ENCODE data around the gene MACO1. TPM values are rescaled to one million over a fixed set of nuclear protein-coding genes. Genes with fewer than 3 reads are reported as not detected.
A peak's percentile ranks its signal among the peaks of the same experiment; 100 is the strongest.

Gene MACO1
- total and polyA plus RNA-seq, 9 of the 15 experiments (the other 6 are each of a cell fraction or from before 2014, with no cell fraction given), result 4.6 to 28.4 (median 21.7) TPM

GRCh38 chr1:25485536-25486411 lies 55.1 kb downstream of the MACO1 start:
- Histone ChIP-seq H3K4me3 (no peak overlapping the region), H3K27me3 (ENCODE audit: control insufficient read depth in 2 of 2, insufficient read depth in 2 of 2, low read length in 2 of 2) (no peaks in the 10 kb centered on the region), H3K9ac (ENCODE audit: insufficient read depth in 1 of 2, low read depth in 2 of 2, low read length in 2 of 2) (no peak overlapping the region), H3K27ac (ENCODE audit: extremely low read depth, low read depth, low read length) (no peak overlapping the region), H2AFZ (ENCODE audit: low read depth, low read length) (no peak overlapping the region), H3K9me1 (ENCODE audit: control insufficient read depth, insufficient read depth, low read length) (no peaks in the 10 kb centered on the region), H3K9me3 (replicated peaks; ENCODE audit: control insufficient read depth, insufficient read depth, low read depth, low read length) (no peaks in the 10 kb centered on the region), H3K79me2 (ENCODE audit: control insufficient read depth, insufficient read depth, low read length) (peaks cover 32% of the 10 kb centered on the region), H3K36me3 (ENCODE audit: control insufficient read depth, insufficient read depth, low read length) (peaks cover 75% of the 10 kb centered on the region), H3K4me2 (ENCODE audit: insufficient read depth, low read length) (no peak overlapping the region), H4K20me1 (replicated peaks; ENCODE audit: control insufficient read depth, insufficient read depth, low read length) (no peaks in the 10 kb centered on the region), H3K4me1 (replicated peaks in 1 of 2; ENCODE audit: control insufficient read depth in 2 of 2, insufficient read depth in 2 of 2, low read length in 2 of 2) (peaks cover 7 to 28% of the 10 kb centered on the region in 2 experiments; a peak in 3 of 5 replicates)
- CTCF ChIA-PET (ENCODE audit: low intra/inter-chr PET ratio), result no interaction called here
- intact Hi-C loops (cut with micrococcal nuclease), result no loop called here
- FAIRE-seq (no peak), DNase-seq (ENCODE audit: extremely low read depth in 1 of 4, low spot score in 3 of 4) (no peak), ATAC-seq (no peak)
- WGBS (ENCODE audit: insufficient coverage, low coverage, missing lambda C conversion rate), result 48% methylated on average over 6 of the region's 6 CpGs
- no TSS peak for BruUV-seq (replicated peaks)
- in situ Hi-C loops (cut with MboI), result no loop called here
- POLR2A ChIA-PET, result interaction anchor here (0.7 to 2.8 kb wide), 9 partner anchors 9 to 316 kb away, joined by 3 to 10 read pairs (median 4); partner anchors contain the start of gene MACO1
- no peak for TF ChIP-seq IRF2 (CRISPR knock-in tag; IDR thresholded peaks at IDR 0.05)
- peak; percentile 65 for TF ChIP-seq CEBPB (tag; IDR thresholded peaks at IDR 0.05)
- no peak for TF ChIP-seq TARDBP (IDR thresholded peaks at IDR 0.05)
- peak; percentile 11; the same call in 1 of the 2 replicates for TF ChIP-seq SMARCA4 (IDR thresholded peaks at IDR 0.05)
- no peak for TF ChIP-seq RAD51 (IDR thresholded peaks at IDR 0.05; ENCODE audit: borderline replicate concordance, low read depth)
- 0 out of 2 replicates have a peak, but pooled peaks have one; percentile 39 for TF ChIP-seq ELF1 (tag; IDR thresholded peaks at IDR 0.05)
- TF ChIP-seq NRF1 (conservative IDR thresholded peaks at IDR 0.05 in 1 of 2, IDR thresholded peaks at IDR 0.05 in 1 of 2), result 0 out of 4 replicates have a peak, but pooled peaks of 1 of the 2 experiments have one; percentile 11
- peak; percentile 21; the same call in 1 of the 2 replicates for TF ChIP-seq ELF2 (CRISPR knock-in tag; IDR thresholded peaks at IDR 0.05)
- TF ChIP-seq MXI1 (IDR thresholded peaks at IDR 0.05; ENCODE audit: low read depth, low read length), result no peak
- no peak for TF ChIP-seq TAF1 (IDR thresholded peaks at IDR 0.05; ENCODE audit: control insufficient read depth, extremely low read depth, insufficient read depth, low read length, severe bottlenecking)
- peak; percentile 52; the same call in 1 of the 2 replicates for TF ChIP-seq ADNP (tag; IDR thresholded peaks at IDR 0.05)
- TF ChIP-seq ETS2 (tag; IDR thresholded peaks at IDR 0.05; ENCODE audit: borderline replicate concordance, poor library complexity, severe bottlenecking), result no peak
- no peak for TF ChIP-seq TCF7 (IDR thresholded peaks at IDR 0.05; ENCODE audit: borderline replicate concordance)
- TF ChIP-seq EP300 (IDR thresholded peaks at IDR 0.05; ENCODE audit: low read length), result peak; percentile 29; the same call in 1 of the 2 replicates
- 0 out of 2 replicates have a peak, but pooled peaks have one; percentile 16 for TF ChIP-seq POLR2H (tag; IDR thresholded peaks at IDR 0.05; ENCODE audit: low read depth)
- 0 out of 2 replicates have a peak, but pooled peaks have one; percentile 25 for TF ChIP-seq ZNF174 (CRISPR knock-in tag; IDR thresholded peaks at IDR 0.05)
- TF ChIP-seq TBP (optimal IDR thresholded peaks at IDR 0.05; ENCODE audit: low read depth, low read length), result no peak
- no peak for TF ChIP-seq SMAD4 (CRISPR knock-in tag; conservative IDR thresholded peaks at IDR 0.05)
- peak; percentile 9; the same call in 1 of the 2 replicates for TF ChIP-seq TEAD4 (IDR thresholded peaks at IDR 0.05; ENCODE audit: low read length)
- TF ChIP-seq TEAD4 (CRISPR knock-in tag; IDR thresholded peaks at IDR 0.05; ENCODE audit: borderline replicate concordance), result no peak
- 0 out of 2 replicates have a peak, but pooled peaks have one; percentile 29 for TF ChIP-seq VEZF1 (CRISPR knock-in tag; IDR thresholded peaks at IDR 0.05)

Measured in K562 (cell line).